ENCODE measurements around the gene STK16.

The STK16 gene

DNA sequence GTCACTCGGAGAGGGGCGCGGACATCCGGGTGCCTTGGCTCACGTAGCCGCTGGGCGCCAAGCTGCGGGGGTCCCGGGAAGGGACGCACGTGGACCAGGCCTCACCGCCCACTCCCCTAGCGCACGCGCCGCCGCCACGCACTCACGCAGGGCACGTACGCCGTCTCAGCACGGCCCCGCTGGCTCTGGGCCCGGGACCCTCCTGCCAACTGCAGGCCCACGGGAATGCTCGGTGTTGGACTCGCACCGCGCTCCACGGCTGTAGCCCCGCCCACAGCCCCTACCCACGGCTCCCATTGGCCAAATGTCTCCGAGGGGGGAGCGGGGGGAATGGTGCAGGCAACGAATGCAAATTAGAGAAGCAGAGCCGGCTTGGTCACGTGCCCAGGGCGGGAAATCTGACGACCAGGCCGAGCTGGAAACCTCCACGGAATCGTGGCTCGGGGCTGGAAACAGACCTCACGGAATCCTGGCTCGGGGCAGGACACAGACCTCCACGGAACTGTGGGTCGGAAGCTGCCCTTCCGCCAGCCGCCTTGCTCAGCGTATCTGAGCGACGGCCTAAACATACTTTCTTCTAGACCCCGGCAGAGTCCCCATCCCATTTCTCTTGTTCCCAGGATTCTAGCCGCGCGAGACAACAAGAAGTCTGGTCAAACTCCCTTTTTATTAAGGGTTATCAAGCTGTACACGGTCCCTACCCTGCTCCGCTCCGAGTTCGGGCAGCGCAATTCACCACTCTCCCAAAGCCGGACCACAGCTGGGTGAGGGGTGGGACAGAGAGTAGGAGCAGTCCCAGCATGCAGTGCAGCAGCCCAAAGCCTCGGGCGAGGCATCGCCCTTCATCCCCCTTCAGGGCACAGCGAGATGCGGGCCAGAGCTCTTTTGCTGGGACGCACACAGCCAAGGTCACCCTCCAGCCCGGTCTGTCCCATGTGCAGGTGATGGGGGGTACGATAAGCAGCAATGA lies 26.3 kb upstream of the STK16 start, which contains the start of gene ABCB6:
ABCB6 (minus strand) TSS at position 227 of the 970 bp plus-strand sequence. CDS start 285 bp downstream, outside the sequence.
- Histone ChIP-seq H3K4me3 (no peak within 1 kb of the TSS), H3K27me3 (ENCODE audit: low read depth) (no peaks in the 10 kb centered on the region), H3K36me3 (replicated peaks) (peaks cover 48% of the 10 kb centered on the region), H3K9me3 (no peaks in the 10 kb centered on the region), H3K4me1 (peaks cover 11% of the 10 kb centered on the region)
- DNase-seq (ENCODE audit: low spot score in 2 of 2): no peak
- in situ Hi-C loops (cut with MboI; ENCODE audit: low sequenced_read_pairs): no loop called here

DNA sequence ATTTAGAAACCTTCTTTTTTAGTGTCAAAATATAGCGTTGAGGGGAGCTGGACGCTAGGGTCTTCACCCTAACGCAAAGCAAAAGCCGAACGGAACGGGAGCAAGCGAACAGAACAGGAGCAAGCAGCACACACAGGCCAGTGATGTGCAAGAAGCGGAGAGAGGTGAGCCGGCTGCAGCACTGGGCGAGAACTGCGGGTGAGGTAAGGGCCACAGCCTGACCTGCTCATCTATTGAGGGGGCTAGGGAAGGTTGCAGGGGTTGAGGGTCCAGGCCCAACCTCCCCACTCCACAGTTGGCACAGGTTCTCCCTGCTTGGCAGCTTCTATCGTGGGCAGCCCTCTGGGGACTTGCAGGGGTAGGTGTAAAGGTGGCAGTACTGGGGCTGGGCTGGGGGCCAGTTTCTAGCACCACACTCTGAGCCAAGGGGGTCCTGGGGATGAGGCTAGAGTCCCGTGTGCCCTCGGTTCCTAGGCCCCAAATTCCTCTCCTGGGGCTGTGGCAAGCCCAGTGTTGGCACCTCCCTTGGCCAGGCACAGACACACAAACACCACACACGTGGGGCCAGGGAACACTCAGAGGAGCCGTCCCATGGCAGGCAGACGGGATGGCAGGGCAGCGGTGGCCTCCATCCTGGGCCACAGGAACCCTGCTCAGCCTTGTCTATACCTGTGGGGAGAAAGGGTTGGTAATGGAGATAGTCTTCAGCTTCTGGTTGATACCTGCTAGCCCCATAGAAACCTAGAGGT lies 25.3 kb upstream of the STK16 start:
- Histone ChIP-seq H3K27me3 (ENCODE audit: low read depth) (no peaks in the 10 kb centered on the region), H3K36me3 (replicated peaks) (peaks cover 58% of the 10 kb centered on the region), H3K4me1 (peaks cover 11% of the 10 kb centered on the region), H3K4me3 (no peak overlapping the region), H3K9me3 (no peaks in the 10 kb centered on the region)
- in situ Hi-C loops (cut with MboI; ENCODE audit: low sequenced_read_pairs): no loop called here
- DNase-seq (ENCODE audit: low spot score in 2 of 2): no peak

DNA sequence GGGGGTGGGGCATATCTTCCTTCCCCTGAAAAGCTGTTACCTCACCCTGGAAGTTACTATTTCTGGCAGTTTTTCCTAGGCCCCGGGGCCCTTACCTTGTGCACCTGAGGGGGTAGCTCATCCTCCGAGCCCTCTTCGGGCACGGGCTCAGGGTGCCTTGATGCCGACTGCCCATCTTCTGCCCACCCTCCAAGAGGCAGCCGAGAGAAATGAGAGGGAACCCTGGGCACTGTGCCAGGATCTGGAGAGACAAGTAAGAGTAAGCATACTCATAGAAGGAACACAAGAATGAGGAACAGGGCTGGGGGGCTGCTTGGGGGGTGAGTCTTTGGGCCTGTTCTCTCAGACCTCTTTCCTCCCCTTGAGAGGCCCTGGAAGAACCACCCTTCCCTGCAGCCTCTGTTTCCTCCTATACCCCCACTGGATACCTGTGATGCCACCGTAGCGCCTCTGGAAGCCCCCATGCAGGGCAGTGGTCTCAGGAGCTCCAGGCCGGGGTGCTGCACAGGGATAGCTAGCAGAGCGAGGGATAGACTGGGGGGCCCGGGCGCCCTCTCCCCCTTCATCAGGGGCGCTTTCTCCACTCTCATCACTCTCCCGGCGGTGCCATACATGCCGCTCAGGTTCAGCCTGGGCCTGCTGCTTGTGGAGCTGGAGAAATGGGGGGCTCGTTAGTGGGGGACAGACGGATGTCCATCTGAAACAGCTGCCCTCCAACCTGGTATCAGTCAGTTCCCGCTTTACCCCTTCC lies 24.5 kb upstream of the STK16 start:
- H3K9me3 ChIP-seq: no peaks in the 10 kb centered on the region
- peaks cover 66% of the 10 kb centered on the region for H3K36me3 ChIP-seq (replicated peaks)
- DNase-seq (ENCODE audit: low spot score in 2 of 2): no peak
- H3K4me3 ChIP-seq: no peak overlapping the region
- H3K27me3 ChIP-seq (ENCODE audit: low read depth): no peaks in the 10 kb centered on the region
- peaks cover 11% of the 10 kb centered on the region for H3K4me1 ChIP-seq
- in situ Hi-C loops (cut with MboI; ENCODE audit: low sequenced_read_pairs): no loop called here

DNA sequence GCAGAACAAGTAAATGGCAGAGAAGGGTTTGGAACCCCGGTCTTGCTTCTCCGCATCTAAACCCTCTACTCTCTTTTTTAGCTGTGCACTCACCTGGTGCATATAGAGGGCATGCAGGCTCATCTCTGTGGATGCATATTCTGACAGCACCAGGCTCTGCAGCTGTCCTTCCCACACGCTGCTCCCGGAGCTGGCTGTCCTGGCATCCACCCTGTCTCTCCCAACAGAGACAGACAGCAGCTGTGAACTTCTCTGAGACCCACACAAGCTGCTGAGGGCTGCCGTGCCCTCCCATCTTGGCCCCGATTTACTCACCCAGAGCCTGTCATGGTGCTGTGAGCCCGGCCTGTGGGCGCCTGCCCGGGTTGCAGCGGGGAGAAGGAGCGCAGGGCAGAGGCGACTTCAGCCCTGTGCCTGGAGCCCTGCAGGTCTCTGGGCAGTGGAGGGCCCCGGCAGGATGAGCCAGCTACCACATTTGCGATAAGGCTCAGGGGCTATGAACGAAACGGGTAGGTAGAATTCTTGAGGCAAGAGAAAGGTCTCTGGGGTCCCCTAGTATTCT lies 23.2 kb upstream of the STK16 start:
- Histone ChIP-seq H3K9me3 (no peaks in the 10 kb centered on the region), H3K36me3 (replicated peaks) (peaks cover 67% of the 10 kb centered on the region), H3K27me3 (ENCODE audit: low read depth) (no peaks in the 10 kb centered on the region), H3K4me3 (no peak overlapping the region), H3K4me1 (peaks cover 11% of the 10 kb centered on the region)
- no peak for DNase-seq (ENCODE audit: low spot score in 2 of 2)
- in situ Hi-C loops (cut with MboI; ENCODE audit: low sequenced_read_pairs): no loop called here

DNA sequence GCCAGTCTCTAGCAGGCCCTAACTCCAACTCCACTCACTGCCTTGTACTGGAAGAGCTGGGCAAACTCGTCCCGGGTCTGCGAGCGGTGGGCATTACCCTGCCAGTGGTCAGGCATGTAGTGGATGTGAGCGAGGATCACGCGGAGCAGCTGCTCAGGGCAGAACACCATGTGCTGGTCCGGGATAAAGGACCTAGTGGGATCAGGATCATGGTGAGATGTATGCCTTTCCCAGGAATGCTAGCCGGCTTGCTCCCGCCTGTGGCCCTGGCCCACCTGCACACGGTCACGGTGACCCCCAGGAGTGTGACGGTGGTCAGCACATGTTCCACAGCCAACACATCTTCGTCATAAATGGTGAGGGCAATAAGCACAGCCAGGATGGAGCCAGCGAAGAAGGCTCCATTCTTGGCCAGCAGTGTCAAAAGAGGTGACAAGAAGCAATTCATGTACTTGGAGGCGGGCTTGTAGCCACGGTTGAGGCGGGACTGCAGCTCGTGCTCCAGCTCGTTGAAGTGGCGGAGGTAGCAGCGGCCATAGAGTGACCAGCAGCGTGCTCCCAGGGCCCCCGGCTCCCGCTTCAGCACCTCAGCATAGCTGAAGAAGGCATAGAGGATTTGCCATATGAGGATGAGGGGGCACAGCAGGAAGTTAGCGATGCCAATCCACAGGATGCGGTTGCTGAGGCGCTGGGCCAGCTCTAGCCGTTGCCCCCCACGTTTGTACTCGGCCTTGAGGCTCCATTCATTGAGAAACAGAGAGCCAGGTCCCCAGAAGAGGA lies 21.3 kb upstream of the STK16 start:
- no peak for DNase-seq (ENCODE audit: low spot score in 2 of 2)
- Histone ChIP-seq H3K4me1 (peaks cover 9% of the 10 kb centered on the region), H3K36me3 (replicated peaks) (peaks cover 67% of the 10 kb centered on the region), H3K27me3 (ENCODE audit: low read depth) (no peaks in the 10 kb centered on the region), H3K9me3 (no peaks in the 10 kb centered on the region), H3K4me3 (no peak overlapping the region)
- in situ Hi-C loops (cut with MboI; ENCODE audit: low sequenced_read_pairs): no loop called here

DNA sequence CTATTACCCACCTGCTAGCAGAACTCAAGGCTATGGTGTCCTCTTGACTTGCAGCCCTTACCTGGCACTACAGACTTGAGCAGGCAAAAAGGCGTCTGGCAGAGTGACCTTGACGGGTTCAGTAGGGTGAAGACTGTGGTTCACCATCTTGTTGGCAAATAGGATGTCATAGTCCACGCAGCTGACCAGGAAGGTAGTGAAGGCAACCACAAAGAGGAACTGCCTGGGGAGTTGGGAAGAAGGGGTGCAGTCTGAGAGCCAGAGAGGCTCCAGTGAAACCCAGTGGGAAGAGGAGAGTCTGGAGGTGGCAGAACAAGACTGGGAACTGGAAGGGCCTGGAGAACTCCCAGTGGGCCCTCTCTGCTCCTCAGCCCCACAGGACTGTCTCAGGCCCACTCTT lies 19.9 kb upstream of the STK16 start:
- H3K9me3 ChIP-seq: no peaks in the 10 kb centered on the region
- H3K27me3 ChIP-seq (ENCODE audit: low read depth): no peaks in the 10 kb centered on the region
- peaks cover 57% of the 10 kb centered on the region for H3K36me3 ChIP-seq (replicated peaks)
- no peak for DNase-seq (ENCODE audit: low spot score in 2 of 2)
- H3K4me1 ChIP-seq: peaks cover 9% of the 10 kb centered on the region
- in situ Hi-C loops (cut with MboI; ENCODE audit: low sequenced_read_pairs): no loop called here
- H3K4me3 ChIP-seq: no peak overlapping the region

DNA sequence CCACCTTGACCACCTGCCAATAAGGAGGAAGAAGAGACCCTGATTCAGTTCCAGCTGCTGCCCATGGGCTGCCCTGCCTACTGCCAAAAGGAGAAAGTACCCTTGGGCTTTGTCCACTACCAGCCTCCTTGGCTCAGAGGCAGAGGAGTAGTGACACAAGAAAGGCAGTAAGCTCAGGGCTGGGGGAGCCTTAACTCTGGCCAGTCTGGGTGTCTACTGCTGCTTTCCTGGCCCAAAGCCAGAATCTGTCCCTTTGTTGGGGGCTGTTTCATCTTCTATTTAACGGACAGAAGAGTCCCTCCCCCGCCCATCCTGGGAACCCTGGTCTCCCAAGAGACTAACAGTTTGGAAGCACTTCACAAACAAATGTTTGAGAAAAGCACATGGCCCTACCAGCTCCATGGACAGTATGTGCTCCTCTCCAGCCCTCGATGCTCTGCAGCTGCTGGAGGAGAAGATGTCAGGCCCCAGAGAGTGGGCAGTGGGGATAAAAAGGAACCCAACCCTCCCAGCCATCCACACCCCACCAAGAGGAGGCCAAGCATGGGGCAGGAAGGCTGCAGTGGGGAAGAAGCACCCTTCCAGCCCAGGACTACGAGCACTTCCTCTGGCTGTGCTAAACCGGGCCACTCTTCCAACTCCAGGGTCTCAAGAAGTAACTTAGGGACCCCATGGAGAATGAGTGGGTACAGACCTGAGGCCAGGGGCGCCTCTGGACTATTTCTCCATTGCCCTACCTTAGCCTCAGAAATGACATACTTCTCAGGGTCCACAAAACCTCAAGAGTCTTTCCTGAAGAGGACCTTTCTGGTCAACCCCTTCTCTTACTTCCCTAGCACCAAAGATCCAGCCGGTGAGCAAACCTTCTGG lies 17.0 kb upstream of the STK16 start:
- DNase-seq (ENCODE audit: low spot score in 2 of 2): peak in 1 of 2 experiments; percentile 52
- Histone ChIP-seq H3K4me3 (peak overlapping the region; percentile 68), H3K9me3 (no peaks in the 10 kb centered on the region), H3K27me3 (ENCODE audit: low read depth) (no peaks in the 10 kb centered on the region), H3K4me1 (peaks cover 17% of the 10 kb centered on the region), H3K36me3 (replicated peaks) (peaks cover 44% of the 10 kb centered on the region)
- in situ Hi-C loops (cut with MboI; ENCODE audit: low sequenced_read_pairs): no loop called here

DNA sequence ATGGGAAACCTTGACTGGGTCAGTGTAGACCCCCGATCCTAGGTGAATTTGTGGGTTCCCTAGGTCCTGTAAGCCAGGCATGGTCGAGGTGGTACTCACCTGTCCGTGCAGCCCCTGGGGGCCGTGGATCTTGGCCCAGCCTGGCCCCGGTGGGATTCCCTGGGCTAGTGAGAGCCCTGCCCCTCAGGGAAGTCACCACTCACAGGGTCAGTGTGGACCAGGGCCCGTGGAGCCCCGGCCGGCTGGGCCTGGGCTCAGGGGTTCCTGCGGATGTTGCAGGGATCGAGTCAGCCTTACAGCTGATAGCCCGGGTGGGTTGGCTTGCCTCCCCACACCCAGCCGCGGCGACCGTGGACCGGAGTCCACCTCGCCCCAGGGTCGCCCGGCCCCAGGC lies 16.4 kb upstream of the STK16 start:
- H3K27me3 ChIP-seq (ENCODE audit: low read depth): no peaks in the 10 kb centered on the region
- DNase-seq (ENCODE audit: low spot score in 2 of 2): no peak
- peaks cover 44% of the 10 kb centered on the region for H3K36me3 ChIP-seq (replicated peaks)
- in situ Hi-C loops (cut with MboI; ENCODE audit: low sequenced_read_pairs): no loop called here
- H3K9me3 ChIP-seq: no peaks in the 10 kb centered on the region
- H3K4me3 ChIP-seq: peak overlapping the region; percentile 68
- H3K4me1 ChIP-seq: peaks cover 17% of the 10 kb centered on the region

DNA sequence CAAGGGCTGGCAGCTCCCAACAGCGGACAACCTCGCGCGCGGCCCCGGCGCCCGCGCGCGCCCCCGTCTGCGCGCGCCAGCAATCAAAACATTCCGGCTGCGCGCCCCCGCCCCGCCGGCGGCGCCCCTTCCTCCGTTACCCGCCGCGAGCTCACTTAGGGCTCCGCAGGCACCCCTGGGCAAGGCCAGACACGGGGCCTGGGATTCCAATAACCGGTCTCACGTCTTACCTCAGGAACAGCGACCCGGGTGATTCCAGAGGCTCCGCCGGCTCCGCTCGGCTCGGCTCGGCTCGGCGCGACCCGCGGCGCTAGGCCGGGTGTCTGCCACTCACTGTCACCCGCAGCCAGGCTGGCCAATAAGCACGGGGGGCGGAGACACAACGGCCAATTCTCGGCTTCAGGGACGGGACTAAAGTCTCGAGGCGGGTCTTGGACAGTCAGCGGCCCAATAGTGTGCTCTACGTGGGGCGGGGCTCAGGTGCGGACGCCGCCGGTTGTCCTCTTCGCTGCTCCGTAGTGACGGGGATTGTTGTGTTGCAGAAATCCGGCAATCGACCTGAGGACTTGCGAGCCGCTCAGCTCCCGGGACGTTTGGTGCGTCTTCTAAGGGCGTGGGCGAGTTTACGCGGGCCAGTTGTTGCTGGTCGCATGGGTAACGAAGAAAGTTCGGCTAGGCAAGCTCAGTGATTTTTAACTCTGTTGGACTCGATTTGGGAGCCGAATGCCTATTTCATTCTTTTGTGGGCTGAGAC lies 15.8 kb upstream of the STK16 start, which contains the start of the genes ANKZF1 and ATG9A:
ANKZF1 (plus strand) TSS at position 502 of the 754 bp plus-strand sequence. CDS start 452 bp downstream, outside the sequence.
ATG9A (minus strand) TSS at position 332 of the 754 bp plus-strand sequence. CDS start 1,612 bp downstream, outside the sequence.
- H3K4me3 ChIP-seq: peak within 1 kb of the TSS; percentile 68
- H3K27me3 ChIP-seq (ENCODE audit: low read depth): no peaks in the 10 kb centered on the region
- peaks cover 17% of the 10 kb centered on the region for H3K4me1 ChIP-seq
- peaks cover 44% of the 10 kb centered on the region for H3K36me3 ChIP-seq (replicated peaks)
- in situ Hi-C loops (cut with MboI; ENCODE audit: low sequenced_read_pairs): no loop called here
- peak; percentile 98 to 99 for DNase-seq (ENCODE audit: low spot score in 2 of 2)
- H3K9me3 ChIP-seq: no peaks in the 10 kb centered on the region

DNA sequence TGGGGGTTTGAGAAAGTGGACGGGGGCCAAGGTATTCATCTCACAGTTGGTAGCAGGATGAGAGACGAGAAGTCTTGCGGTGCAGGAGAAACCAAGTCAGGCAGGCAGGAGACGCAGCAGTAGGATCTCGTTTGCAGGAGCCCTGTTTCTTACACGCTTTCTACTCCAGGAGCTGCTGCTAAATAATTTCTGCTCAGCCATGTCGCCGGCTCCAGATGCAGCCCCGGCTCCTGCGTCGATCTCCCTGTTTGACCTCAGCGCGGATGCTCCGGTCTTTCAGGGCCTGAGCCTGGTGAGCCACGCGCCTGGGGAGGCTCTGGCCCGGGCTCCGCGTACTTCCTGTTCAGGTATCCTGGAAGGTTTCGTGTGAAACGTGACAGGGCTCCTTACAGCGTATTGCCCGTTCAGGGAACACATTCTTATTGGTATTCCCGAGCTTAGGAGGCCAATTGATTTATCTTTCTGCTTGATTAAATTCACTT lies 15.2 kb upstream of the STK16 start:
- Histone ChIP-seq H3K27me3 (ENCODE audit: low read depth) (no peaks in the 10 kb centered on the region), H3K36me3 (replicated peaks) (peaks cover 44% of the 10 kb centered on the region), H3K4me3 (peak overlapping the region; percentile 68), H3K9me3 (no peaks in the 10 kb centered on the region), H3K4me1 (peaks cover 17% of the 10 kb centered on the region)
- in situ Hi-C loops (cut with MboI; ENCODE audit: low sequenced_read_pairs): no loop called here
- DNase-seq (ENCODE audit: low spot score in 2 of 2): peak; percentile 12 to 60

DNA sequence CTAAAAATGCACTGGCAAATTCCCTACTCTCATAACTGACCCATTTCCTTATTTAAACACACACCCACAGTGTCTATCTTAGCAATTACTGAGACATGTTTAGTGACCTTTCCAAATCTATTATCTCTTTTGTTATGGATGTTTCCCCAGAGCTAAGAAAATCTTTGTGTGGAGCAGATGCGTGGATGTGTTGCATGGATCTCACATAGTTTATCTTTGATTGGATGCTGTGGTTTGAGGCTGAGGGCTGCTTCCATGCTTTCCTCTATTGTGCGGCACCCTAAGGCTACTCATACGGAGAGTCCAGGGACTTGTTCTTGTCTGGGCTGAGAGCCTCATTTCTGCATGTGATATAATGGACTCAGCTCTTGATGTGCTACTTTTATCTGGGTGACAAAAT lies 10.9 kb upstream of the STK16 start:
- H3K4me1 ChIP-seq: peaks cover 8% of the 10 kb centered on the region
- in situ Hi-C loops (cut with MboI; ENCODE audit: low sequenced_read_pairs): no loop called here
- H3K4me3 ChIP-seq: no peak overlapping the region
- H3K27me3 ChIP-seq (ENCODE audit: low read depth): no peaks in the 10 kb centered on the region
- no peak for DNase-seq (ENCODE audit: low spot score in 2 of 2)
- H3K9me3 ChIP-seq: no peaks in the 10 kb centered on the region
- H3K36me3 ChIP-seq (replicated peaks): peaks cover 57% of the 10 kb centered on the region

Data from HAP-1 (cell line).